ENCODE results near the gene MZB1.
"Not testable (repeated sequence)": the region's sequence is repeated elsewhere in the genome, so short reads cannot be mapped to it uniquely, and the experiment has no call there.

Gene MZB1

DNA sequence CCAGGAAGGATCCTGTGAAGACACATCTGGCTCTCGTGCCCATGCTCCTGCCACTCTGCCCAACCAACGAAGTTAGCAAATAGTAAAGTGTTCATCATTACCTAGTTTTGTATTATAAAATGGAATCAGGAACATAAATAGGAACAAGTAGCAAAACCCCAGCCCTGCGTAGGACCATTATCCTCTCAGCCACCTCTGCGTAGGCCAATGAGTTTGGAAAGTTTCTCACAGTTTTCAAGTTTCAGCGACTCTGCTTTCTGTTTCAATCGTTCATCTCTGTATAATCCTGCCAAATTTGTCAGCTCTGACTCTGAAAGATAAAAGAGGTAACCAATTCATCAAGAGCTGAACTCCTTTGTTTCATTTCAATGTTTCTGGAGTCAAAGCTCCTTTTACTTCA lies 24.2 kb upstream of the MZB1 start:
- H3K27ac Mint-ChIP-seq: peak overlapping the region; percentile 19 to 77 (median 67)
- H3K4me3 Mint-ChIP-seq: no peak overlapping the region
- no peak for TF ChIP-seq CTCF (IDR thresholded peaks at IDR 0.05; ENCODE audit: unreplicated experiment in 3 of 3)
- no peaks in the 10 kb centered on the region for H3K9me3 Mint-ChIP-seq
- no peaks in the 10 kb centered on the region for H3K27me3 Mint-ChIP-seq (ENCODE audit: low read depth)
- peaks cover 31% of the 10 kb centered on the region for H3K36me3 Mint-ChIP-seq (ENCODE audit: low read depth)
- peaks cover 61% of the 10 kb centered on the region for H3K4me1 Mint-ChIP-seq

- H3K27ac Mint-ChIP-seq: peak overlapping the region in 1 of 3 experiments; percentile 77
- H3K4me1 Mint-ChIP-seq: peaks cover 53% of the 10 kb centered on the region
- H3K36me3 Mint-ChIP-seq (ENCODE audit: low read depth): peaks cover 23% of the 10 kb centered on the region
- no peak for TF ChIP-seq CTCF (IDR thresholded peaks at IDR 0.05; ENCODE audit: unreplicated experiment in 3 of 3)
- H3K4me3 Mint-ChIP-seq: no peak overlapping the region
- H3K9me3 Mint-ChIP-seq: no peaks in the 10 kb centered on the region
- H3K27me3 Mint-ChIP-seq (ENCODE audit: low read depth): no peaks in the 10 kb centered on the region
Measured at GRCh38 chr5:139413153-139413552, 23.4 kb upstream of the MZB1 start.

DNA sequence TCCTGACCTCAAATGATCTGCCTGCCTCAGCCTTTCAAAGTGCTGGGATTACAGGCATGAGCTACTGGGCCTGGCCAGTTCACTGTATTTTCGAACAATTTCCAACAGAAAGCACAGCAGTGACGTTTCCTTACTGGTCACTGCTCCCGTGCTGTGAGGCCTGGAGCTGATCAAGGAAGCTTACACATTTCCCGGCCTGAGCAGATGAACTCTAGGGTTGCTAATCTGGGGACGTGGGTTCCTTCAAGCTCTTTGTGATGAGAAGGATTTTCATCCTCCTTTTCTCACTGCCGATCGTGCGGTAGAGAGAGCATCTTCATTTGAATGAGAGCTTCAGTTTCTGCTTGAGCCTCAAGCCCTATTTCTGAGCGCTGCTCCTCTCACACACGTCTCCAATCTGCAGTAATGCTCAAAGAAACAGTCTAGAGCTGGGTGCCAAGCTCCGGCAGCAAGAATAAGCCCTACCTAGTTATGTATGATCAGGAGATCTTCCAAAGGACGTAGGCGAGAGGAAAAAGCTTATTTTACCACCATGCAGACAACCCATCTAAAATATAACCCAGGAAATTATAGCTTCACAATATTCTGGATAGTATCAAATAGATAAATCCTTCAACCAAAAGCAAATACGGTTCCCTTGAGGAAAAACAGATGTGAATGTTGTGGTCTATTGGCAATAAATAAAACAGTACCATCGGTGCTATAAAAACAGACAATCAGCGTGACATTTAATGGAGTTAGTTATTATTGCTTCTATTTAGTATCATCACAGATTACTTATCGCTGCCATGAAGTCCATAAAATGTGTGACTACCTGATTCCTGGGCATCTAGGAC lies 21.5 kb upstream of the MZB1 start:
- peak overlapping the region in 1 of 3 experiments; percentile 18 for H3K27ac Mint-ChIP-seq
- H3K36me3 Mint-ChIP-seq (ENCODE audit: low read depth): peaks cover 19% of the 10 kb centered on the region
- H3K4me3 Mint-ChIP-seq: no peak overlapping the region
- TF ChIP-seq CTCF (IDR thresholded peaks at IDR 0.05; ENCODE audit: unreplicated experiment in 3 of 3): no peak
- H3K4me1 Mint-ChIP-seq: peaks cover 54% of the 10 kb centered on the region
- H3K27me3 Mint-ChIP-seq (ENCODE audit: low read depth): no peaks in the 10 kb centered on the region
- no peaks in the 10 kb centered on the region for H3K9me3 Mint-ChIP-seq

GRCh38 chr5:139410121-139410992 lies 20.6 kb upstream of the MZB1 start:
- peaks cover 47% of the 10 kb centered on the region for H3K4me1 Mint-ChIP-seq
- TF ChIP-seq CTCF (IDR thresholded peaks at IDR 0.05; ENCODE audit: unreplicated experiment in 3 of 3): no peak
- H3K36me3 Mint-ChIP-seq (ENCODE audit: low read depth): peaks cover 19% of the 10 kb centered on the region
- no peak overlapping the region for H3K4me3 Mint-ChIP-seq
- H3K27me3 Mint-ChIP-seq (ENCODE audit: low read depth): no peaks in the 10 kb centered on the region
- H3K27ac Mint-ChIP-seq: no peak overlapping the region
- H3K9me3 Mint-ChIP-seq: no peaks in the 10 kb centered on the region

GRCh38 chr5:139409116-139409515 lies 19.4 kb upstream of the MZB1 start:
- not testable (repeated sequence) for H3K9me3 Mint-ChIP-seq; H3K27ac Mint-ChIP-seq; H3K27me3 Mint-ChIP-seq (ENCODE audit: low read depth); H3K4me3 Mint-ChIP-seq
- peaks cover 42% of the 10 kb centered on the region for H3K4me1 Mint-ChIP-seq
- peaks cover 19% of the 10 kb centered on the region for H3K36me3 Mint-ChIP-seq (ENCODE audit: low read depth)

DNA sequence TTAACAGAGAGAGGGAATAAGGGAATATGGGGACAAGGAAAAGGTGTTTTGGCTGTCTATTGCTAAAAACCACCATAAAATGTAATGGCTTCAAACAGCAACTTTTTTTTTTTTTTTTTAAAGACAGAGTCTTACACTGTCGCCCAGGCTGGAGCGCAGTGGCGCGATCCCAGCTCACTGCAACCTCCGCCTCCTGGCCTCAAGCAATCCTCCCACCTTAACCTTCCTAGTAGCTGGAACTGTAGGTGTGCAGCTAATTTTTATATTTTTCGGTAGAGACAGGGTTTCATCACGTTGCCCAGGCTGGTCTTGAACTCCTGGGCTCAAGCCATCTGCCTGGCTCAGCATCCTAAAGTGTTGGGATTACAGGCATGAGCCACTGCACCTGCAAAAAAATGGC lies 18.5 kb upstream of the MZB1 start:
- H3K36me3 Mint-ChIP-seq (ENCODE audit: low read depth): peaks cover 12% of the 10 kb centered on the region
- H3K27me3 Mint-ChIP-seq (ENCODE audit: low read depth): no peaks in the 10 kb centered on the region
- H3K27ac Mint-ChIP-seq: no peak overlapping the region
- H3K4me3 Mint-ChIP-seq: no peak overlapping the region
- H3K9me3 Mint-ChIP-seq: no peaks in the 10 kb centered on the region
- H3K4me1 Mint-ChIP-seq: peaks cover 43% of the 10 kb centered on the region
- TF ChIP-seq CTCF (IDR thresholded peaks at IDR 0.05; ENCODE audit: unreplicated experiment in 3 of 3): no peak
